Endometrial microvascular endothelial cells (primary cell): Measurements from ENCODE around the gene HCN1. TPM values are rescaled to one million over a fixed set of nuclear protein-coding genes. Genes with fewer than 3 reads are reported as not detected.

Source experiments
- in situ Hi-C: cut with HindIII; loops from 2 replicates; pipeline ENCODE4 v1.10.0; 2017; ENCODE audit warnings: low sequenced_read_pairs, low pct_unique_long_range_greater_than_20kb; ENCODE audit errors: inconsistent ontology term
- total RNA-seq: library from RNA; depleted of rRNA; stranded (reverse); fragments of >200 nt; gene quantifications from one replicate; pipeline ENCODE4 v1.2.3, GENCODE V29; 2015; ENCODE audit errors: inconsistent ontology term

The HCN1 gene
- total RNA-seq, 1 donor from 2014 or later, result not detected

DNA sequence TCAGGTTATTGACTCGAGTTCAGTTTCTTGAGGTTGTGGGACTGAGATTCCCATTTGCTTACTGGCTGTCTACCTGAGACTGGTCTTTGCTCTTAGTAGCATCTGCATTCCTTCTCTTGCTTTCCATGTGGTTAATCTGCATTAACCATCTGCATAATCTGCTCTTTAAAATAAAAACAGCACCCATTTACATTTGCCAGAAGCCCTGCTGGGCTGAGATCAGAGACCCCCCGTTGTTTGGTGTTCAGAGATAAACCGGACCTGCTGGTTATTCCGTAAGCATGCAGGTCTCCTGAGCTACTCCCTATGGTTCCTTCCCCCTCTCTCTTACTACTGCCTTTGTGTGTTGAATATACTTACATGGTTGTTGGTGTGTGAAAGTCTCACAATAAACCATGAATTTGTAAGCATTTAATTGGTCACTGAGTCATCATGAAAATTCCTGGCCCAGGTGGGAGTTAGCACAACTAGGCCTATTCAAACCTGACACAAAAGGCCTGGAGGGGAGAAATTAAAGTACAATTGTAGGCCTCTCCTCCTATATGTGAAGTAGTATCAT, 490.7 kb downstream of the HCN1 start:
- in situ Hi-C loops, result no loop called here
